Gastrocnemius medialis (tissue), 4 donors: Measurements from ENCODE around the gene ULBP2.

Experiments
- CTCF ChIP-seq, 5 experiments: fragments of 450-650 bp in 3 of 5; fragments of 200-600 bp in 2 of 5; sonication (generic) in 2 of 5; IDR thresholded peaks in 4 of 5; conservative IDR thresholded peaks in 1 of 5; 1 replicate in 4 of 5; 2 replicates in 1 of 5; pipeline ENCODE4 v1.5.1; 2016 to 2019; ENCODE audit warnings: antibody characterized with exemption in 5 of 5, mild to moderate bottlenecking in 3 of 5, moderate library complexity in 3 of 5
- POLR2A ChIP-seq, 2 donors: fragments of 450-650 bp; IDR thresholded peaks; one replicate each; pipeline ENCODE4 v1.6.1; 2017; ENCODE audit warnings: antibody characterized with exemption in 2 of 2, mild to moderate bottlenecking in 2 of 2, moderate library complexity in 2 of 2

- TF ChIP-seq CTCF (IDR thresholded peaks at IDR 0.05 in 4 of 5, conservative IDR thresholded peaks at IDR 0.05 in 1 of 5) (no peak), POLR2A (IDR thresholded peaks at IDR 0.05) (no peak)
Observed at GRCh38 chr6:149985481-149985937, 43.7 kb downstream of the ULBP2 start.
